Measurements from ENCODE around the gene FSD1L. TPM values are rescaled to one million over a fixed set of nuclear protein-coding genes. Genes with fewer than 3 reads are reported as not detected.

Gene FSD1L
- total and polyA plus RNA-seq, 2 of the 13 experiments (the other 11 are each of a cell fraction or from before 2014, with no cell fraction given): 4.1 to 5.1 TPM

- Histone ChIP-seq H3K9me3 (ENCODE audit: low read length) (no peaks in the 10 kb centered on the region), H3K36me3 (replicated peaks in 1 of 2; ENCODE audit: control insufficient read depth in 1 of 2, insufficient read depth in 2 of 2, low read length in 2 of 2) (no peaks in the 10 kb centered on the region), H3K79me2 (ENCODE audit: insufficient read depth, low read length) (no peaks in the 10 kb centered on the region), H3K27me3 (ENCODE audit: control insufficient read depth in 1 of 2, insufficient read depth in 2 of 2, low read length in 2 of 2) (no peaks in the 10 kb centered on the region), H3K9ac (ENCODE audit: insufficient read depth, low read depth, low read length) (no peak overlapping the region), H3K4me3 (replicated peaks in 1 of 3; ENCODE audit: insufficient read depth in 1 of 3, low read depth in 2 of 3, low read length in 3 of 3) (no peak overlapping the region), H3K4me2 (ENCODE audit: low read depth, low read length) (no peak overlapping the region), H2AFZ (ENCODE audit: low read length) (no peak overlapping the region), H4K20me1 (ENCODE audit: insufficient read depth, low read length) (no peaks in the 10 kb centered on the region), H3K27ac (ENCODE audit: extremely low read length, insufficient read depth, low read length) (no peak overlapping the region), H3K4me1 (ENCODE audit: insufficient read depth, low read length) (peaks cover 60% of the 10 kb centered on the region)
- intact Hi-C loops (cut with micrococcal nuclease; ENCODE audit: unreplicated experiment) (no loop called here), in situ Hi-C loops (cut with HindIII; ENCODE audit: extremely low pct_ligation_motif_present, low pct_unique_long_range_greater_than_20kb) (no loop called here)
- TF ChIP-seq FLYWCH1 (CRISPR knock-in tag; IDR thresholded peaks at IDR 0.05): no peak
- TF ChIP-seq ZBTB33 (CRISPR knock-in tag; IDR thresholded peaks at IDR 0.05): peak; percentile 71
- no peak for DNase-seq (ENCODE audit: low spot score)
- 98% methylated on average over 5 of the region's 5 CpGs for WGBS (ENCODE audit: low lambda C conversion rate)
- no peak for FAIRE-seq
- POLR2A ChIA-PET: interaction anchor here (1.6 kb wide), 1 partner anchor 10 kb away, joined by 4 read pairs; no protein-coding TSS in a partner anchor
- CTCF ChIA-PET (ENCODE audit: low intra/inter-chr PET ratio, low total read pairs): no interaction called here
- BruUV-seq (replicated peaks): no TSS peak
- ATAC-seq: no peak
Observed at GRCh38 chr9:105421864-105422263, 26.0 kb upstream of the FSD1L start.

- ATAC-seq (peak; percentile 86), FAIRE-seq (no peak), DNase-seq (ENCODE audit: low spot score) (no peak)
- Histone ChIP-seq H3K79me2 (ENCODE audit: insufficient read depth, low read length) (no peaks in the 10 kb centered on the region), H3K4me1 (ENCODE audit: insufficient read depth, low read length) (peaks cover 22% of the 10 kb centered on the region), H4K20me1 (ENCODE audit: insufficient read depth, low read length) (no peaks in the 10 kb centered on the region), H3K4me2 (ENCODE audit: low read depth, low read length) (no peak overlapping the region), H2AFZ (ENCODE audit: low read length) (no peak overlapping the region), H3K4me3 (replicated peaks in 1 of 3; ENCODE audit: insufficient read depth in 1 of 3, low read depth in 2 of 3, low read length in 3 of 3) (no peak overlapping the region), H3K36me3 (replicated peaks in 1 of 2; ENCODE audit: control insufficient read depth in 1 of 2, insufficient read depth in 2 of 2, low read length in 2 of 2) (no peaks in the 10 kb centered on the region), H3K27me3 (ENCODE audit: control insufficient read depth in 1 of 2, insufficient read depth in 2 of 2, low read length in 2 of 2) (no peaks in the 10 kb centered on the region), H3K9me3 (ENCODE audit: low read length) (no peaks in the 10 kb centered on the region), H3K27ac (ENCODE audit: extremely low read length, insufficient read depth, low read length) (no peak overlapping the region), H3K9ac (ENCODE audit: insufficient read depth, low read depth, low read length) (no peak overlapping the region)
- POLR2A ChIA-PET: no interaction called here
- BruUV-seq (replicated peaks): no TSS peak
- WGBS (ENCODE audit: low lambda C conversion rate): 80% methylated on average over 2 of the region's 2 CpGs
- in situ Hi-C loops (cut with HindIII; ENCODE audit: extremely low pct_ligation_motif_present, low pct_unique_long_range_greater_than_20kb): no loop called here
- CTCF ChIA-PET (ENCODE audit: low intra/inter-chr PET ratio, low total read pairs): interaction anchor here (1.8 kb wide), 1 partner anchor 50 kb away, joined by 11 read pairs; no protein-coding TSS in a partner anchor
- intact Hi-C loops (cut with micrococcal nuclease; ENCODE audit: unreplicated experiment): loop anchor here (5.0 kb wide), 1 partner anchor 131 kb away; the partner anchor contains the start of gene FKTN
- TF ChIP-seq STAG1 (CRISPR knock-in tag; IDR thresholded peaks at IDR 0.05): peak; percentile 72
- no peak for TF ChIP-seq PREB (CRISPR knock-in tag; IDR thresholded peaks at IDR 0.05)
- no peak for TF ChIP-seq ARID2 (CRISPR knock-in tag; IDR thresholded peaks at IDR 0.05; ENCODE audit: borderline replicate concordance)
- no peak for TF ChIP-seq ZBTB4 (CRISPR knock-in tag; IDR thresholded peaks at IDR 0.05; ENCODE audit: borderline replicate concordance)
Observed at GRCh38 chr9:105425816-105426433, 21.9 kb upstream of the FSD1L start.

Measured in HepG2 (cell line).